NCI-H2081 treated with DMSO at 0.1 percent for 48 hours (cell line): Measurements from ENCODE around the gene SH3PXD2A.
"Not testable (repeated sequence)": the region's sequence is repeated elsewhere in the genome, so short reads cannot be mapped to it uniquely, and the experiment has no call there.

Source experiments
- DNase-seq: peaks from one replicate; lab custom pipeline; 2025; lab: John Stamatoyannopoulos, UW

Gene SH3PXD2A

DNA sequence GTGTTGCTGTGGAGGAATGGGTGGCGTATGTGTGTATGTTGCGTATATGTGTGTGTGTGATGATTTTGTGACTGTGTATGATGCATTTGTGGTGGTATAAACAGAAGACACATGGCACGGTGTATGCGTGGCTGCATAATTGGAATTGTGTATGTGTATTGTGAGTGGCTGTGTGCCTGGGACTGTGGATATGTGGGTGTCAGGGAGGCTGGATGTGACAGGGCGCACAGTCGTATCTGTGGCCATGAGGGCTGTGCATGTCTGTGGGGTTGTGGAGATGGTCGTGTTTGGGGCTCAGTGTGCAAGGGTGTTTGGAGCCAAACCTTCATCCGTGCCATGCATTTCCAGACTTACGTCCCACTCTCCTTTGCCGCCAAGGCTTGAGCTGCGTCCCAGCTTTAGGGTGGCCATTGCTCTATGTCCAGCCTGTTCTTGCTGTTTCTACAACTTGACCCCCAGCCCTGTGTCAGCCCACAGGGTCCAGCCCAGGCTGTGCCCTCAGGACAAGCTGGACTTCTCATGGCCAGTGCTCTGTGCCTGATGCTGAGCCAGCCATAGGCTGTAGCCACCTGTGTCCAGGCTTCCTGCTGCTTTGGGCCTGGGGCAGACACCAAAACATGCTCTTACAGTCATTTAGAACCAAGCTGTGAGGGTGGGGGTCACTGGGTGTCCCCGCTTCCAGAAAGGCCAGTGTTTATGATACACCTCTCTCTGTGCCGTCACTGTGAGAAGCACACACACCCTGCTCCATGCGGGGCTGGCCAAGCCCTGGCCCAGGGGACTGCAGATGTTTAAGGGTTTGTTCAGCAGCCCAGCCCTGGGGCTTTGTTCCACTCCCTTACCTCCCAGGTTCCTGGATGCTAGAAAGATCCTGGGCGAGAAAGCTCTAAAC is 234.2 kb downstream of the SH3PXD2A start:
- no peak for DNase-seq

DNA sequence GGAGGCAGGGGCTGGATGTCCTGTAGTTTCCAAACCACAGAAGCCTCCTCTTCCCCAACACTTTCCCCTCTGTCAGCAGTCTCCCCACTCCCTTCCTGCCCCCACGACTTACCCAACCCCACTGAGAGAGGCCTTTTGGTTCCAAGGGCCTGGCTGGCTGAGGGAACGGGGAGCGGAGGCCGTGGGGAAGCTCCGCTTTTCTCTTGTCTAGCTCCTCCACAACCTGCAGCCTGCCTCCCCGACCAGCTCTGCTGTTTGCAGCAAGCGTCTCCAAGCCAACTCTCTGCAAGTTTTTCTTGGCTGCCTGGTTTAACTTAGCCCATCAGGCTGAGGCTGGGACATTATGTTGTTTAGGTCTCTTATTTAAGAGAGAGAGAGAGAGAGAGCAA is 235.0 kb downstream of the SH3PXD2A start:
- no peak for DNase-seq

DNA sequence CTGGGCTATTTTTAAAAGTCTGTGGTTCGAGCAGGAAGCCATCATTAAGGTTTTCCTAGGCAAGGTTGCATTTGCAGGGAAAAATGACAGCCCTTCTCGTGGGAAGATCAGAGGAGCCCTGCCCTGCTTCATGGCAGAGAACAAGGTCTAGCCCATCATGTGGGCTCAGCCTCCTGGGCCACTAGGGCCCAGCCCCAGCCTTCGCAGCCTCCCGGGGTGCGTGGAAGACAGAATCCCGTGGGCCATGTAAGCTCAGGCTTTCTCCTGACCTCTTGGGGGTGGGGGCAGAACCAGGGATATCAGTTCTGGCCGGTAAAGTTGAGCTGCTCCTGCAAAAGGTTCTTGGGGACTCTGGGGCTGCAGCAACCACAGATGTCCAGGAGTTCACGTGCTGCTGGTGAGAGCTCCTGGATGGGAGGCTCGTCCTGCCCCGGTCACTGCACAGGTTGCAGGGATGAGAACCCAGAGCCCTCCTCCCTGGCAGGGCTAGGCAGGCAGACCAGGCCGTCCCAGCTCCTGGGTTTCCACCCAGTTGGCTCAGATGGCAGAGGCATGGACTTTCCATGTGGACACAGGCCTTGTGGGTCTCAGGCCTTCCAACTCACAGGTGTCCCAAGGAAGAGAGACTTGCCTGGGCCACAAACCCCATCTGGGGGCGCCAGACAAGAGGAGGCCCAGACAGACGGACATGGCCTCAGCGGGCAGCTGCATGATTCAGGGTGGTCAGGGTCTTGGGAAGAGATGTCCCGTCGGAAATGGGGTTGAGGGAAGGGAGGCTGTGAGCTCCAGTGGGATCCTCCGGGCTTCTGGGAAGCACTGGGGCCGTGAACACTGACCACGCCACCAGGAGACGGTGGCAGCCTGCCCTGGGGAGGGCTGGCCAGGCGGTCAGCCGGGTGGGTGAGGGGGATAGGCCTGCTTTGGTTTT is 235.7 kb downstream of the SH3PXD2A start:
- no peak for DNase-seq

DNA sequence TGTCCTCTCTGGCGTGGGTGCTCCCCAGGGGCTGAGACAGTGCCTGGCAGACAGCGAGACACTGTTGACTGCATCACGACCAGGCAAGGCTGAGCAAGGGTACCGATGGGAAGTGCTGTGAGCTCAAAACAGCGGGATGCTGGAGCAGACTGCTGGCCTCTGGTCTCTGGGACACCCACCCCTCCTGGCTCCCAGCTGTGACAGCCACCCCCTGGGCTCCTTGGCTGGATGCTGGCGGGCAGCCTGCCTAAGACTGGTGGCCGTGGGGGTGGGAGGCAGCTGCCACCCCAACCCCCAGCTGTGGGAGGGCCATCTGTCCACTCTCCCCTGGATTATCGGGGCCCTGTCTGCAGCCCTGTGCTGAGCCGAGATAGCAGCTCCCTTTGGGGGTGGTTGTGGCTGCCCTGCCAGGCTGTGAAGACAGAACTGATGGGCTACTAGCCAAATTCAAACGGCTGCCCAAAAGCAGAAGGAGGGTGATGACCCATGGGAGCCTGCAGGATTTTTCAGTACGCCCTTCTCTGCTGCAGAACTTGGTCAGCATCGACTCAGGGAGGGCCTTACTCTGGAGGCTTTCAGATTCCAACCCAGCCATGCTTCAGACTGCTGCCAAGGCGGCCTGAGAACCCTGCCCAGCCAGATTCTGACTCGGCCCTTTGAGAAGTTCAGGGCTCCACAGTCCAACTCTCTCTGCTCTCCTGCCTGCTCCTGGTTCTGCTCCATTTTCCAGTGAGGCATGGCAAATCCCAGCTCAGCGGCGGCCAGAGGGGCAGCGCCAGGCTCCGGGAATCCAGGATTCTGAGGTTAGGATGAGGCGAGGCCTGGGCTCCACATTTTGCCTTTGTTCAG is 236.6 kb downstream of the SH3PXD2A start:
- no peak for DNase-seq

DNA sequence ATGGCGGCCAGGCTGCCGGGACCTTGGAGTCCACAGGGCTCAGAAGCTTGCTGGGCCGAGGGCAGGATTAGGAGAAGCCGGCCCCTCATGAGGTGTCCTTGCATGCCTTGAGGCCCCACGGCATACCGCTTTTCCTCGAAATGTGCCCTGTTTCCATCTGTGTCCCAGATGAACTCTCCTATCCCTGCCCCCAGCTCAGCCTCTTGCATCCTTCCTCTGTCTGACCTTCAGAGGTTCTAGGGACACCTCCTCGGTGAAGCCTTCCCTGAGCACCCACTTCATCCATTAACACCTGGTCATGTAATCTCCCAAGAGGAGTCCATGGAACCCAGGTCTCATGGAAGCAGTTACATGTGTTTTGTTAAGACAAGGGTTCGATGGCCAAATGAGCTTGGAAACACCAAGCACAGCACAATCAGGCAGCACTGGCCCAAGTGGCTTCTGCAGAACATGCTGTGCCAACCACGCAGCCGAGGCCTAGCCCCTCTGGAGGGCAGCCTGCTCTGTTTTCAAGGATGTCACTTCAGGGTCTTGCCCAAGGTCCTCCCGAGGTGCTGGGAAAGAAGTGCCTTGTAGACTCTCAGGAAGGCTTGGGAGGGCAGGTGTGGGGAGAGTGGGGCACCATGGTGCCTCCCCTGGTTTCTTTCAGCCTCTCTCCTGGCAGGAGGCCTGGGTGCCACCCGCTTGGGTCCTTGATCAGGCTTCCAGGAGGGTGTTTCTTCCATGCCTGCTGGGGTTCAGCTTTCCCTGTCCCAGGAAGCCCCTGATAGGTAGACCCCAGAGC is 237.6 kb downstream of the SH3PXD2A start:
- DNase-seq = no peak

DNA sequence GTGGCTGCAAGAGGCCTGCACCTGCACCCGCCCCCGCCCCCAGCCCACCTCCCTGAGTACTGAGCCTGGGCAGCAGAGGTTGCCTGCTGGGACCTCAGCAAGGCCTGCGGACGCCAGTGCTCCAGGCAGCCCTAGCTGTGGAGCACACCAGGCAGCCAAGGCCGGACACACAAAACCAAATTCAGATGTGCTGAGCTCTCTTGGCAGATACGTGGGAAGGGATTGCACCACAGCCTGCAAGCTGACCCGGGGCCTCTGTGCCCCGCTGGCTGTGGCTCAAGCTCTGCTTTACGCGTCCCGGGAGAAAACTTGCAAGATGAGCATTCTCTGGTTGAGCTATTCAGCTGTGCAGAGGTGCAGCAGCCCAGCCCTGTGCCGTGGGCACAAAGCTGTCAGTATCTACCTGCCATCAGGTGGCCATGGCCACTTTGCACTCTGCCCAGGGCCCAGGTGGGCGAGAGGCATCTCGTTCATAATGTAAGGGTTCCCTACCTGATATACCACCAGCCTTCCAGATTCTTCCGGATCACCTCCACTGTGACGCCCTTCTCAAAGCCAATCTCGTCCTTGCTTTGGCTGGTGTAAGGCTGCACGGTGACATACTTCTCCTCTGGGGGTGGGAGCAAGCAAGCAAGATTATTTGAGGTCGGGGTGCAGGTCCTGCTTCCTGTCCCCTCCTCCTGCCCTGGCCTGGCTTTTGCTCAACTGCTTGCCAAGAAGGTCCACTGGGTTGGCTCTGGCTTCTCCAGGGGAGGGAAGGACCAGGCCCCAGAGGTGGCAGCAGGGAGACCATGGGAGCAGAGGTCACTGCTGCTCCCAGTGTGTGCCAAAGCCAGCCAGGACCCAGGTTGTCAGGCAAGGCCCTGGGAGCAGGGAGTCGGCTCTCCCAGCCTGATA is 238.4 kb downstream of the SH3PXD2A start:
- DNase-seq = no peak

DNA sequence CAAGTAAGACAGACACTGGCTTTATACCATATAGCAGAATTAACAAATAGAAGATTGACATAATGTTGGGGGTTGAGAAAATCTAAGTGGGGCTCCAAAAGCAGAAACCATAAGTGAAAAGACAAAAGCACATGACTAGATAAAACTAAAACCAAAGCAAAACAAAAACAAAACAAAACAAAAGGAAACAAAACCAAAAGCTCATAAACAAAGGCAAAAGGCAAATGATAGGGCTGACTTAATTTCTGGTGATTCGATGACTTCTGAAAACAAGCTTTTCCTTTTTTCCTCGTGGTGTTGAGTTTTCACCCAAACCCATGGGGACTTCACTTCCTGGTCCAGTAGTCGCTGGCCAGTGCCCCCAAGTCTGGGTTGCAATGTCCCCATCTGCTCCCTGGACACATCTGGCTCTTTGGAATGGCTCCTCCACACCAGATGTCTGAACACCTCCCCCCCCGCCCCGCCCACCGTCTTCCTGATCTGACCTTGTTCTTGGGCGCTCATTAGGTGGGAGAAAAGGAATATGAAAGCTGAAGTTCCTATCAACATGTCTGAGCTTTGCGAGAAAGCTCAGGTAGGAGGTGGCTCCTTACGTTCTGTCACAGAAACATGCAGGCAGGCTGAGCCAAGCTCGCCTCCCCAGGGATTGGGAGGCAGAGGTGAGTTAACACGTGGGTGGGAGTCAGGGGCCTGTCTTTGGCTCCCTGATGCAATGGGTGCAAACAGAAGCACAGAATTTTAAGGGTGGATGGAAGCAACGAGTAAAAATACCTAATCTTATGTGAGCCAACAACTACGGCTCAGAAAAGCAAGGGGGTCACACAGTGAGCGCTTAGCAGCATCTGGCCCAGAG is 240.8 kb downstream of the SH3PXD2A start:
- DNase-seq = no peak

DNA sequence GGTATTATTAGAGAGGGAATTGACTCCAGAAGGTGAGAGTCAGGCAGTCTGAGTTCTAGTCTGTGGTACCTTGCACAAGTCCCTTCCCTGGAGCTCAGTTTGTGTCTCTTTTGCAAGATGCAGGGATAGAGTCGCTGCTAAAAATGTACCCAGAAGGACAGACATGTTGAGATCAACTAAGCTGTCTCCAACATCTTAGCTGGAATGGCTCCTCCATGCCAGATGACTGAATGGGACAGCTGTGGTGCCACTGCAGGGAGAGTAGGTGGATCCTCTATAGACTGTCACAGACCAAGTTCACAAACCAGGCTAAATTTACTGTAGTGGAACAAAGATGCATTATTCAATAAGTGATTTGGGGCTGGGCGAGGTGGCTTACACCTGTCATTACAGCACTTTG is 241.8 kb downstream of the SH3PXD2A start:
- DNase-seq = no peak

DNA sequence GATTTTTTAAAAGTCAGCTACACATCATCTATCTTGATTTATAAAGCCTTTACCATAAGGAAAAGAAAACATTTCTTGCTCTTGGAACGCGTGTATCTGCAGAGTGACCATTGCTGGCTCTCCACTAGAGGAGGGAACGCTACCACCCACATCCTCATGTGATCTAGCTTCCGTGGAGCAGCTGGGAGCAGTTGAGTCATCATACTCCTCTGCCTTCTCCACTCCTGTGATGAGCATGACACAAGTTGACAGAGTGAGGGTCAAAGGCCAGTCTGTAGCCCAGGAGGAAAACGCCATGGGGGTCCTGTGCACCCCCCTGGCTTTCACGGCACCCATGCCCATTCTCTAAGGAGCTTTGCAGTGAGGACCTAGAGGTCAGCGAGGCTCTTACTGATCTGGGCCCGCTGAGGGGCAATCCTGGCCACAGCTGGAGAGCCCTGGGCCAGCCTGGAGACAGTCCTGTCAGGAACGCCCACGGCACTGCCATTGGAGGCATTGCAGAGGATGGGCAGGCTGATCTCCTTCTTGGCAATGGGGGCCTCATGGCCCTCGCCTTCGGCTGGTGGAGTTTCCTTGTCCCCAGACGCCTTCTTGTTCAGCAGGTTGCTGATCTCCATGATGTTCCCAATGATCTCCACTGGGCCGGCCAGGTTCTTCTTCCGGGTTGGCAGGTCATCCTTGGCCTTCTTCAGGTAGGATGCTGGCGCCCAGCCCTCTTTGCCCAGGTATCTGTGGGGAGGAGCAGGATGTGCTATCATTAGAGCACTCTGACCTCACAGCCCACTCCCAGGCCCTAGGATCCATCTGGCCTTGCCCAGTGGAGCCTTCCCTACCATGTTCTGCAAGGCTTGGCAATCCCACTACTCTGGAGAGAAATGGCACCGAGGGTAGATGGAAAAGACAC is 242.7 kb downstream of the SH3PXD2A start:
- DNase-seq = no peak

DNA sequence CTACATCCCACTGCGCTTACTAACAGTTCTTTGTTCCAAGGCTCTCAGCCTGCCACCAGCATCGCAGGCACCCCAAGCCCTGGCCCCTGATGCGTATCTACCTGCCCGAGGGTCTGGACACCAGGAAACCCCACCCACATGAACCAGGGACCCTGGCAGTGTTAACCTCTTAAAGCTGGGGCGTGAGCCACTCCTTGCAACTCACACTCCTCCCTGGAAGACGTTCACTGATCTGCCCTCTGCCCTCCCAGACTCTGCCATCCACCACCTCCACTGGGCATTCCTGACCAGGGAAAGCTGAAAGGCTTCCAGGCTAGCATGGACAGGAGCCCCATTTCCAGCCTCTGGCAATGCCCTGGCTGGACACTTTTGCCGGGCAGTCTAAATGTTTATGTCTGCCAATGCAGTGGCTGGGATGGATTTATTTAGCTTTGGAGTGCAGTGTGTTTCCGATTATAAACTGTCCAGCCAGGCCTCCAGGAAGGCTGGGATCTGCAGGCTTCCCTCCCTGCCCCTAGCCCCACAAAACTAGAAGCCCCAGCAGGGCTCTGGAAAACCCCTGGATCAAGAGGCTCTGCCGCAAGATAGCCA is 244.4 kb downstream of the SH3PXD2A start:
- no peak for DNase-seq

DNA sequence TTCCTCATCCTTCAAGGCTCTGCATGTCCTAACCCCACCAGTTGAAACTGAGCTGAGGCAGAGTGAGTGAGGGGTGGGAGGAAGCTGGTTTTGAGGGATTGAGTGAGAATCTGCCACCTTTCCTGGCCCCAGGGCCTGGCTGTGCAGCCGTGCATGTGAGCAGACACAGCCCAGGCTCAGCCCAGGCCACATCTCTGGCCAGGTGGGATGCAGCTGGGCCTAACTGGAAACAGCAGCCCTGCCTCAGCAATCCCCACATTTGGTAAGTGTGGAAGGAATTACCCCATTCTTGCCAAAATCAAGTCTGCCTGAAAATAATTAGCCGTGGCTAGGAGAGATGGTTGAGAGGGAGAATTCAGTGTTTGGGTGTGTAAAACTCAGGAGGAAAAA is 245.3 kb downstream of the SH3PXD2A start:
- no peak for DNase-seq

DNA sequence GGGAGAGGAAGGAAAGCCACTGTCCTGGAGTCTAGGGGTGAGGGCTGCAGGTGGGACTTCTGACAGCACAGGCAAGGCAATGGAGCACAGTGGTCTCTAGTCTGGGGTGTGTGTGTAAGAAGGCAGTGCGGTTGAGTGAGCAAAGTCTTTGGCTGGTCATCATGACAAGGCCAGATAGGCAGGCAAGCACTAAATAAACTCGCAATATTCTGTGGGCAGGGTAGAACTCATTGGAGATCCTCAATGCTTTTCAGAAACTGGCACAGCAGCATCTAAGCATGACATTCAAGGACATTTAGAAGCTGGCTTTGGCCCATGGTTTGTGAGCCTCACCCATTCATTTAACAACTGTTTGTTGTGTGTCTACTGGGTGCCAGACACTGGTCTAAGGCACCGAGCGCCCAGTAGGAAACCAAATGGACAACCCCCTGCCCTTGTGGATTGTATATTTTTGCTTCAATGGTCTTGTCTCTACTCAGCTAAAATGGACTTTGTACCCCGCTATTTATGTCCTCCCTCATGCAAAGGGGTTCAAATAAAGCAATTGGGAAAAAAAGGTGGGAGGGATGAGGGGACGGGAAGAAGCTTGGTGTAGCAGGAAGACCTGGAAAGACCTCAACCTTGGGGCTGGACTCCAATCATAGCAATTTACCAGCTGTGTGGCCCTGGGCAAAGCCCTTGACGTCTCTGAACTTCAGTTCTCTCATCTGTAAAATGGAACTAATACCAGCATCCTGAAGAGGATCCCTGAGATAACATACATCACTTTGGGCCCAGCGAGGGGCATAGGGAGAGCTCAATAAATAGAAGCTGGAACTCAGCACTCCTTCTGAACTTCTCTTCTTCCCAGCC is 245.9 kb downstream of the SH3PXD2A start:
- DNase-seq = no peak

DNA sequence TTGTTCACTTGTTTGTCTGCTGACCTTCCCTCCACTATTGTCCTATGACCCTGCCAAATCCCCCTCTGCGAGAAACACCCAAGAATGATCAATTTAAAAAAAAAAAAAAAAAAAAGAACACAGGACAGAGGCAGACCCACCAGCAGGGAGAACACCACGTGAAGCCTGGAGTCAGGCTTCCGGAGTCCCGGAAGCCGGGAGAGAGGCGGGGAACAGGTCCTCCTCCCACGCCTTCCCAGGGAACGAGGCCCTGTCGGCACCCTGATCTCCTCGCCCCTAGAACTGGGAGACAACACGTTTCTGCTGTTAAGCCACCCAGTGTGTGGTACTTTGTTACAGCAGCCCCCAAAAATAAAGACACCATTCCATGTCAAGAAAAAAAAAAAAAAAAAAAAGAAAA is 247.3 kb downstream of the SH3PXD2A start:
- DNase-seq = not testable (repeated sequence)

DNA sequence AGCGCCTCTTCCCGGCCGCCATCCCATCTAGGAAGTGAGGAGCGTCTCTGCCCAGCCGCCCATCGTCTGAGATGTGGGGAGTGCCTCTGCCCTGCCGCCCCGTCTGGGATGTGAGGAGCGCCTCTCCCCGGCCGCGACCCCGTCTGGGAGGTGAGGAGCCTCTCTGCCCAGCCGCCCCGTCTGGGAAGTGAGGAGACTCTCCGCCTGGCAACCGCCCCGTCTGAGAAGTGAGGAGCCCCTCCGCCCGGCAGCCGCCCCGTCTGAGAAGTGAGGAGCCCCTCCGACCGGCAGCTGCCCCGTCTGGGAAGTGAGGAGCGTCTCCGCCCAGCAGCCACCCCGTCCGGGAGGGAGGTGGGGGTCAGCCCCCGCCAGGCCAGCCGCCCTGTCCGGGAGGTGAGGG is 248.3 kb downstream of the SH3PXD2A start:
- not testable (repeated sequence) for DNase-seq

DNA sequence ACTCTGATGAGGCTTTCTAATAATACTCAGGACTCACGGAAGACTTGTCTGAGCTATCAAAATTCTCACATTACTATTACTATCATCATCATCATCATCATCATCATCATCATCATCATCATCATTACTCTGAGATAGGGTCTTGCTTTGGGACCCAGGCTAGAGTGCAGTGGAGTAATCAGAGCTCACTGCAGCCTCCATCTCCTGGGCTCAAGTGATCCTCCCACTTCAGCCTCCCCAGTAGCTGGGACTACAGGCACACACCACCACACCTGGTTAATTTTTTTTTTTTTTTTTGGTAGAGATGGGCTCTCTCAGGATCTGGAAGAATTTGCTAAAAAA is 249.3 kb downstream of the SH3PXD2A start:
- DNase-seq = not testable (repeated sequence)

DNA sequence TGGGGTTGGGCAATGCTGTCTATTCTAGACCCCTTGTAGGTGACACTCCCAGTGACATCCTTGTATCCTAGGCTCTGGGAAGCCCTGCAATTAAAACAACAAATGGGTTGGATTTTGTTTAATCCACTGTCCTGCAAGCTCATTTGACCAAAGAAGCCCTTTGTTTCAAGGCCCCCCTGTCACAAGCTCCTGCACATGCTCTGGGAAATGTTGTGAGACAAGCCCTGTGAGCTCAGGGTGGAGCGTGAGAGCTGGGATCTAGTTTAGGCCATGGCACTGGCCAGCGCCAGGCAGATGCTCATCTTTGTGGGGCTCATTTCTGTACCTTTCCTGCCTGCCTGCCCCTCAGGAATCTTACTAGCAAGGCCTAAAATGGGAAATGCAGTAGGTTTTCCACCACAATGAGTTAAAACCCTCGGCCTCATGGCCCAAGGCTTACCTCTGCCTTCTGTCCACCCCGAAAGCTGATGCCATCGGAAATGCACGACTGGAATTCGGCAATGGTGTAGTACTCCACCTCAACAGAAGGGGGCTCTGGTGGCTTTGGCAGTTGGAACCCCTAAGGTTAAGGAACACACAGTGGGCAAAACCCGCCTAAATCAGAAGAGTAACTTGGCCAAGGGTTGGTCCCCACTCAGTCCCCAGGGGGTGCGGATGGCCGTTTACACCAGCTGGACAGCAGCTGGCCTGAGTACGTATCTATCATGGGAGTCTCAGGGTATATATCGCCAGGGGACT is 249.8 kb downstream of the SH3PXD2A start:
- no peak for DNase-seq
